ELR (cell line): ENCODE results near the gene TRA2B.

ENCODE experiments used
- DNase-seq: peaks from one replicate; pipeline ENCODE4 v3.0.0-alpha.2; 2015; ENCODE audit warnings: low read depth

TRA2B gene

GRCh38 chr3:185937689-185938374 lies at the start of gene TRA2B:
Gene TRA2B, minus strand, starts transcription at chr3:185938014. Its CDS starts 154 bp downstream, at chr3:185937860.
- peak; percentile 99 for DNase-seq

- DNase-seq, result no peak
These were observed 48.5 kb upstream of the TRA2B start for GRCh38 chr3:185986198-185986777.

GRCh38 chr3:185984203-185984602 lies 46.4 kb upstream of the TRA2B start:
- no peak for DNase-seq

GRCh38 chr3:185983495-185984141 lies 45.8 kb upstream of the TRA2B start:
- peak; percentile 81 for DNase-seq

GRCh38 chr3:185982632-185983031 lies 44.8 kb upstream of the TRA2B start:
- no peak for DNase-seq

GRCh38 chr3:185981621-185982020 lies 43.8 kb upstream of the TRA2B start:
- peak; percentile 23 for DNase-seq

GRCh38 chr3:185979721-185980121 lies 41.9 kb upstream of the TRA2B start:
- no peak for DNase-seq

GRCh38 chr3:185978516-185978915 lies 40.7 kb upstream of the TRA2B start:
- DNase-seq, result no peak

- no peak for DNase-seq
These were observed 39.8 kb upstream of the TRA2B start for GRCh38 chr3:185977679-185978040.

- peak; percentile 75 for DNase-seq
These were observed 39.3 kb upstream of the TRA2B start for GRCh38 chr3:185976977-185977678.

- no peak for DNase-seq
These were observed 38.3 kb upstream of the TRA2B start for GRCh38 chr3:185976100-185976499.

GRCh38 chr3:185971579-185971978 lies 33.8 kb upstream of the TRA2B start:
- DNase-seq, result no peak

- DNase-seq, result no peak
These were observed 30.4 kb upstream of the TRA2B start for GRCh38 chr3:185968168-185968567.

- no peak for DNase-seq
These were observed 28.8 kb upstream of the TRA2B start for GRCh38 chr3:185966655-185967054.

- DNase-seq, result no peak
These were observed 27.7 kb upstream of the TRA2B start for GRCh38 chr3:185965496-185965895.

GRCh38 chr3:185961675-185962232 lies 23.9 kb upstream of the TRA2B start:
- no peak for DNase-seq

- DNase-seq, result no peak
These were observed 22.9 kb upstream of the TRA2B start for GRCh38 chr3:185960522-185961288.

- DNase-seq, result peak; percentile 30
These were observed 22.1 kb upstream of the TRA2B start for GRCh38 chr3:185959609-185960521.

GRCh38 chr3:185958626-185959025 lies 20.8 kb upstream of the TRA2B start:
- no peak for DNase-seq

- DNase-seq, result no peak
These were observed 18.4 kb upstream of the TRA2B start for GRCh38 chr3:185956244-185956643.

- peak; percentile 12 for DNase-seq
These were observed 16.5 kb upstream of the TRA2B start for GRCh38 chr3:185954366-185954723.
